Activated CD4-positive, CD25-positive, alpha-beta regulatory T cell treated with anti-CD3 and anti-CD28 coated beads, Interleukin-2, amount 50 U/mL, for 72 hours (primary cell): ENCODE data around the gene CD302.
"Not testable (repeated sequence)": the region's sequence is repeated elsewhere in the genome, so short reads cannot be mapped to it uniquely, and the experiment has no call there.

Experiments used
- DNase-seq: peaks from one replicate; pipeline ENCODE4 v3.0.0; 2021

Gene CD302

GRCh38 chr2:159792599-159792998 lies 5.4 kb downstream of the CD302 start:
- no peak for DNase-seq

- DNase-seq, result no peak
Observed at GRCh38 chr2:159792036-159792435, 6.0 kb downstream of the CD302 start.

- DNase-seq, result no peak
Observed at GRCh38 chr2:159790323-159790722, 7.7 kb downstream of the CD302 start.

- no peak for DNase-seq
Observed at GRCh38 chr2:159788253-159788652, 9.8 kb downstream of the CD302 start.

- DNase-seq, result not testable (repeated sequence)
Observed at GRCh38 chr2:159787647-159788046, 10.4 kb downstream of the CD302 start.

GRCh38 chr2:159786938-159787337 lies 11.1 kb downstream of the CD302 start:
- DNase-seq, result no peak

- DNase-seq, result no peak
Observed at GRCh38 chr2:159785195-159785594, 12.8 kb downstream of the CD302 start.

GRCh38 chr2:159784744-159785143 lies 13.3 kb downstream of the CD302 start:
- not testable (repeated sequence) for DNase-seq

GRCh38 chr2:159783556-159783955 lies 14.5 kb downstream of the CD302 start:
- DNase-seq, result no peak

- no peak for DNase-seq
Observed at GRCh38 chr2:159776321-159776720, 21.7 kb downstream of the CD302 start.

- no peak for DNase-seq
Observed at GRCh38 chr2:159775021-159775420, 23.0 kb downstream of the CD302 start.

- no peak for DNase-seq
Observed at GRCh38 chr2:159774370-159774990, 23.5 kb downstream of the CD302 start.

GRCh38 chr2:159773886-159774285 lies 24.1 kb downstream of the CD302 start:
- no peak for DNase-seq

GRCh38 chr2:159773426-159773825 lies 24.6 kb downstream of the CD302 start:
- no peak for DNase-seq

GRCh38 chr2:159769147-159769546 lies 28.9 kb downstream of the CD302 start:
- DNase-seq, result no peak

- no peak for DNase-seq
Observed at GRCh38 chr2:159762075-159762474, 35.9 kb downstream of the CD302 start.

GRCh38 chr2:159760326-159760725 lies 37.7 kb downstream of the CD302 start:
- no peak for DNase-seq

GRCh38 chr2:159759577-159759976 lies 38.4 kb downstream of the CD302 start:
- DNase-seq, result no peak

GRCh38 chr2:159758686-159759085 lies 39.3 kb downstream of the CD302 start:
- DNase-seq, result no peak

- DNase-seq, result no peak
Observed at GRCh38 chr2:159758239-159758638, 39.8 kb downstream of the CD302 start.

GRCh38 chr2:159755788-159756187 lies 42.2 kb downstream of the CD302 start:
- no peak for DNase-seq

GRCh38 chr2:159755014-159755413 lies 43.0 kb downstream of the CD302 start:
- no peak for DNase-seq

GRCh38 chr2:159753797-159754196 lies 44.2 kb downstream of the CD302 start:
- no peak for DNase-seq

GRCh38 chr2:159750873-159751272 lies 47.1 kb downstream of the CD302 start:
- DNase-seq, result no peak

GRCh38 chr2:159748089-159748488 lies 49.9 kb downstream of the CD302 start:
- DNase-seq, result no peak
